ENCODE data around the gene HTRA1. TPM values are rescaled to one million over a fixed set of nuclear protein-coding genes. Genes with fewer than 3 reads are reported as not detected.
A peak's percentile ranks its signal among the peaks of the same experiment; 100 is the strongest.

HTRA1 gene
- polyA plus RNA-seq, 3 donors = 0.84 to 4.7 (median 2.2) TPM

DNA sequence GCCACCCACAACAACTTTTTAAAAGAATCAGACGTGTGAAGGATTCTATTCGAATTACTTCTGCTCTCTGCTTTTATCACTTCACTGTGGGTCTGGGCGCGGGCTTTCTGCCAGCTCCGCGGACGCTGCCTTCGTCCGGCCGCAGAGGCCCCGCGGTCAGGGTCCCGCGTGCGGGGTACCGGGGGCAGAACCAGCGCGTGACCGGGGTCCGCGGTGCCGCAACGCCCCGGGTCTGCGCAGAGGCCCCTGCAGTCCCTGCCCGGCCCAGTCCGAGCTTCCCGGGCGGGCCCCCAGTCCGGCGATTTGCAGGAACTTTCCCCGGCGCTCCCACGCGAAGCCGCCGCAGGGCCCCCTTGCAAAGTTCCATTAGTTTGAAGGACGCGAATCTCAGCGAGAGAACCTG, 461 bp upstream of the HTRA1 start:
- H3K4me1 ChIP-seq (ENCODE audit: control insufficient read depth in 1 of 2, insufficient read depth in 2 of 2, low read length in 2 of 2) = peaks cover 12 to 30% of the 10 kb centered on the region in 2 donors
- peak overlapping the region; percentile 49 for H2AFZ ChIP-seq (ENCODE audit: insufficient read depth, low read depth, low read length, poor library complexity, severe bottlenecking)
- Mint-ChIP-seq H3K27ac (no peak overlapping the region), H3K4me1 (peaks cover 41% of the 10 kb centered on the region), H3K9me3 (peaks cover 0 to 21% (median 8%) of the 10 kb centered on the region in 7 donors), H3K27me3 (ENCODE audit: low read depth in 3 of 3) (peaks cover 83 to 94% (median 88%) of the 10 kb centered on the region in 3 donors), H3K4me3 (peak overlapping the region; percentile 69 to 89), H3K36me3 (peaks cover 3 to 23% of the 10 kb centered on the region in 2 donors)
- H3K27me3 ChIP-seq (ENCODE audit: control insufficient read depth in 2 of 2, insufficient read depth in 2 of 2, low read length in 2 of 2) = peaks cover 73 to 88% of the 10 kb centered on the region in 2 donors
- H3K9me3 ChIP-seq (replicated peaks in 1 of 2; ENCODE audit: control insufficient read depth in 1 of 2, insufficient read depth in 1 of 2, low read length in 2 of 2) = peaks cover 0 to 35% of the 10 kb centered on the region in 2 donors
- peak overlapping the region in 2 of 3 experiments; percentile 20 to 63 for H3K4me3 ChIP-seq (replicated peaks in 1 of 3; ENCODE audit: low read depth in 2 of 3, low read length in 3 of 3)
- H4K20me1 ChIP-seq (ENCODE audit: insufficient read depth, low read length) = no peaks in the 10 kb centered on the region
- DNase-seq = no peak
- TF ChIP-seq, protein P1, sequence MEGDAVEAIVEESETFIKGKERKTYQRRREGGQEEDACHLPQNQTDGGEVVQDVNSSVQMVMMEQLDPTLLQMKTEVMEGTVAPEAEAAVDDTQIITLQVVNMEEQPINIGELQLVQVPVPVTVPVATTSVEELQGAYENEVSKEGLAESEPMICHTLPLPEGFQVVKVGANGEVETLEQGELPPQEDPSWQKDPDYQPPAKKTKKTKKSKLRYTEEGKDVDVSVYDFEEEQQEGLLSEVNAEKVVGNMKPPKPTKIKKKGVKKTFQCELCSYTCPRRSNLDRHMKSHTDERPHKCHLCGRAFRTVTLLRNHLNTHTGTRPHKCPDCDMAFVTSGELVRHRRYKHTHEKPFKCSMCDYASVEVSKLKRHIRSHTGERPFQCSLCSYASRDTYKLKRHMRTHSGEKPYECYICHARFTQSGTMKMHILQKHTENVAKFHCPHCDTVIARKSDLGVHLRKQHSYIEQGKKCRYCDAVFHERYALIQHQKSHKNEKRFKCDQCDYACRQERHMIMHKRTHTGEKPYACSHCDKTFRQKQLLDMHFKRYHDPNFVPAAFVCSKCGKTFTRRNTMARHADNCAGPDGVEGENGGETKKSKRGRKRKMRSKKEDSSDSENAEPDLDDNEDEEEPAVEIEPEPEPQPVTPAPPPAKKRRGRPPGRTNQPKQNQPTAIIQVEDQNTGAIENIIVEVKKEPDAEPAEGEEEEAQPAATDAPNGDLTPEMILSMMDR (IDR thresholded peaks at IDR 0.05) = no peak
- under 1% methylated on average over 40 of the region's 40 CpGs for WGBS (ENCODE audit: insufficient coverage)
- intact Hi-C loops (cut with micrococcal nuclease) = no loop called here
- H3K27ac ChIP-seq (ENCODE audit: low read depth in 1 of 2, low read length in 2 of 2) = no peak overlapping the region
- no peaks in the 10 kb centered on the region for H3K36me3 ChIP-seq (replicated peaks in 1 of 2; ENCODE audit: control insufficient read depth in 1 of 2, insufficient read depth in 2 of 2, low read length in 2 of 2)
- no peaks in the 10 kb centered on the region for H3K79me2 ChIP-seq (ENCODE audit: insufficient read depth, low read length)
- peak overlapping the region; percentile 88 for H3K4me2 ChIP-seq (replicated peaks; ENCODE audit: extremely low read depth, low read length, poor library complexity, severe bottlenecking)
- peak overlapping the region; percentile 4 for H3K9ac ChIP-seq (ENCODE audit: insufficient read depth, low read length, poor library complexity, severe bottlenecking)

DNA sequence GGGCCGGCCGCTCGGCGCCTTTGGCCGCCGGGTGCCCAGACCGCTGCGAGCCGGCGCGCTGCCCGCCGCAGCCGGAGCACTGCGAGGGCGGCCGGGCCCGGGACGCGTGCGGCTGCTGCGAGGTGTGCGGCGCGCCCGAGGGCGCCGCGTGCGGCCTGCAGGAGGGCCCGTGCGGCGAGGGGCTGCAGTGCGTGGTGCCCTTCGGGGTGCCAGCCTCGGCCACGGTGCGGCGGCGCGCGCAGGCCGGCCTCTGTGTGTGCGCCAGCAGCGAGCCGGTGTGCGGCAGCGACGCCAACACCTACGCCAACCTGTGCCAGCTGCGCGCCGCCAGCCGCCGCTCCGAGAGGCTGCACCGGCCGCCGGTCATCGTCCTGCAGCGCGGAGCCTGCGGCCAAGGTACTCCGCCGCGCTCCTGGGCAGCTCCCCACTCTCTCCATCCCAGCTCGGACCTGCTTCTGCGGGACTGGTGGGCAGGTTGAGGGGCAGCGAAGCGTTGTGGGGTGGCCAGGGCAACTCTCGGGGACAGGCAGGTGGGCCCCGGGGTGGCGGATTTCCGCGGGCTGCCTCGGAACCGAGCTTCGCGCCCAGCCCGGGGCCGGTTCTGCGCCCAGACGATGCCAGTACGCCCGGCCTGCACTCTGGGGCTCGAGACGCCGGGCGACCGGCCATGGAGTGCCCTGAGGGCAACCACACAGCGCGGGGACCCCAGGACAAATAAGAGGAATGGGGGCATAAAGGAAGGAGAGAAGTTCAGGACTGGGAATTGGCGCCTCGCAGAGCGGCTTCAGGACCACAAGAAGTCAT, 578 bp downstream of the HTRA1 start:
- no peak for DNase-seq
- Histone ChIP-seq H3K4me1 (ENCODE audit: control insufficient read depth in 1 of 2, insufficient read depth in 2 of 2, low read length in 2 of 2) (peaks cover 21 to 40% of the 10 kb centered on the region in 2 donors), H3K4me3 (replicated peaks in 1 of 3; ENCODE audit: low read depth in 2 of 3, low read length in 3 of 3) (peak overlapping the region; percentile 20 to 72 (median 41)), H3K4me2 (replicated peaks; ENCODE audit: extremely low read depth, low read length, poor library complexity, severe bottlenecking) (peak overlapping the region; percentile 88), H3K27ac (ENCODE audit: low read depth in 1 of 2, low read length in 2 of 2) (no peak overlapping the region), H4K20me1 (ENCODE audit: insufficient read depth, low read length) (no peaks in the 10 kb centered on the region), H2AFZ (ENCODE audit: insufficient read depth, low read depth, low read length, poor library complexity, severe bottlenecking) (peak overlapping the region; percentile 67), H3K9me3 (replicated peaks in 1 of 2; ENCODE audit: control insufficient read depth in 1 of 2, insufficient read depth in 1 of 2, low read length in 2 of 2) (peaks cover 0 to 35% of the 10 kb centered on the region in 2 donors), H3K27me3 (ENCODE audit: control insufficient read depth in 2 of 2, insufficient read depth in 2 of 2, low read length in 2 of 2) (peaks cover 69 to 84% of the 10 kb centered on the region in 2 donors), H3K36me3 (replicated peaks in 1 of 2; ENCODE audit: control insufficient read depth in 1 of 2, insufficient read depth in 2 of 2, low read length in 2 of 2) (no peaks in the 10 kb centered on the region), H3K9ac (ENCODE audit: insufficient read depth, low read length, poor library complexity, severe bottlenecking) (peak overlapping the region; percentile 2), H3K79me2 (ENCODE audit: insufficient read depth, low read length) (no peaks in the 10 kb centered on the region)
- peak overlapping the region; percentile 89 to 93 for H3K4me3 Mint-ChIP-seq
- H3K27ac Mint-ChIP-seq = peak overlapping the region in 1 of 7 donors; percentile 14
- under 1% methylated on average over 90 of the region's 95 CpGs for WGBS (ENCODE audit: insufficient coverage)
- H3K4me1 Mint-ChIP-seq = peaks cover 52% of the 10 kb centered on the region
- intact Hi-C loops (cut with micrococcal nuclease) = no loop called here
- H3K36me3 Mint-ChIP-seq = peaks cover 3 to 23% of the 10 kb centered on the region in 2 donors
- H3K9me3 Mint-ChIP-seq = peaks cover 0 to 21% (median 8%) of the 10 kb centered on the region in 7 donors
- peaks cover 79 to 87% (median 82%) of the 10 kb centered on the region in 3 donors for H3K27me3 Mint-ChIP-seq (ENCODE audit: low read depth in 3 of 3)
- TF ChIP-seq, protein P1 (IDR thresholded peaks at IDR 0.05) = no peak
